Activated CD4-positive, alpha-beta memory T cell treated with anti-CD3 and anti-CD28 coated beads for 36 hours (primary cell): ENCODE measurements around the gene PRTG. TPM values are rescaled to one million over a fixed set of nuclear protein-coding genes. Genes with fewer than 3 reads are reported as not detected.

Experiments used
- CTCF ChIA-PET: fragments of 350-600 bp; sonication (Branson Sonifier 250); formaldehyde crosslinking; loops from one replicate; lab custom pipeline; 2021; ENCODE audit warnings: antibody characterized with exemption, inconsistent platforms; lab: Charles Lee
- POLR2A ChIA-PET: fragments of 350-600 bp; sonication (Branson Sonifier 250); formaldehyde crosslinking; loops from one replicate; lab custom pipeline; 2021; ENCODE audit warnings: antibody characterized with exemption; lab: Charles Lee
- DNase-seq: peaks from one replicate; pipeline ENCODE4 v3.0.0-alpha.2; 2020
- H3K27ac Mint-ChIP-seq: one replicate; pipeline ENCODE4 v1.8.0; 2021; ENCODE audit warnings: mixed read lengths
- H3K27me3 Mint-ChIP-seq: one replicate; pipeline ENCODE4 v1.8.0; 2021; ENCODE audit warnings: mixed read lengths
- H3K36me3 Mint-ChIP-seq: one replicate; pipeline ENCODE4 v1.8.0; 2021; ENCODE audit warnings: mixed read lengths
- H3K4me1 Mint-ChIP-seq: one replicate; pipeline ENCODE4 v1.8.0; 2021; ENCODE audit warnings: low read depth, mixed read lengths
- H3K4me3 Mint-ChIP-seq: one replicate; pipeline ENCODE4 v1.8.0; 2021; ENCODE audit warnings: mild to moderate bottlenecking, mixed read lengths
- H3K9me3 Mint-ChIP-seq: one replicate; pipeline ENCODE4 v1.8.0; 2021; ENCODE audit warnings: mixed read lengths
- intact Hi-C: fragments of 100-400 bp; cut with micrococcal nuclease; formaldehyde crosslinking; loops from one replicate; pipeline ENCODE4 v1.15.1; 2023
- total RNA-seq, 2 experiments: library from RNA; stranded (reverse); gene quantifications; one replicate each; pipeline ENCODE4 v1.2.3, GENCODE V29; 2021

PRTG gene
- total RNA-seq, 2 experiments from 2014 or later = not detected

DNA sequence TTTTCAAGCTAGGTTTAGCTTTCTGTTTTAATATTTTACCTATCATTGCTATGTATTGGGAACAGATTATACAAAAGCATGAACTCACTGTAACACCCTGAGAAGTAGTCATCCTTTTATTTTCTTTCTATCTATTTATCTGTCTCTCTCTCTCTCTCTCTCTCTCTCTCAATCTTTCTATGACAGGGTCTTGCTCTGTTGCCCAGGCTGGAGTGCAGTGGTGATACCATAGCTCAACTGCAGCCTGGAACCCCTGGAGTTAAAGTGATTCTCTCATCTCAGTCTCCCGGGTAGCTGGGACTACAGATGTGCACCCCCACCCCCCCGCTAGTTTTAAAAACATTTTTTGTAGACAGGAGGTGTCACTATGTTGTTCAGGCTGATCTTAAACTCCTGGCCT lies 28.9 kb downstream of the PRTG start:
- intact Hi-C loops = no loop called here
- no peaks in the 10 kb centered on the region for H3K36me3 Mint-ChIP-seq
- H3K27me3 Mint-ChIP-seq = no peaks in the 10 kb centered on the region
- ChIA-PET CTCF (interaction anchor here (1.5 to 1.7 kb wide), 2 partner anchors 13 to 132 kb away, joined by 3 to 5 read pairs; no protein-coding TSS in a partner anchor), POLR2A (no interaction called here)
- no peak overlapping the region for H3K4me3 Mint-ChIP-seq
- no peak overlapping the region for H3K27ac Mint-ChIP-seq
- DNase-seq = no peak
- H3K4me1 Mint-ChIP-seq = no peaks in the 10 kb centered on the region
- no peaks in the 10 kb centered on the region for H3K9me3 Mint-ChIP-seq

- CTCF ChIA-PET = interaction anchor here (0.7 to 1.5 kb wide), 2 partner anchors 15 to 62 kb away, joined by 3 read pairs; no protein-coding TSS in a partner anchor
- H3K4me3 Mint-ChIP-seq = no peak overlapping the region
Observed at GRCh38 chr15:55712363-55712762, 30.6 kb downstream of the PRTG start.

DNA sequence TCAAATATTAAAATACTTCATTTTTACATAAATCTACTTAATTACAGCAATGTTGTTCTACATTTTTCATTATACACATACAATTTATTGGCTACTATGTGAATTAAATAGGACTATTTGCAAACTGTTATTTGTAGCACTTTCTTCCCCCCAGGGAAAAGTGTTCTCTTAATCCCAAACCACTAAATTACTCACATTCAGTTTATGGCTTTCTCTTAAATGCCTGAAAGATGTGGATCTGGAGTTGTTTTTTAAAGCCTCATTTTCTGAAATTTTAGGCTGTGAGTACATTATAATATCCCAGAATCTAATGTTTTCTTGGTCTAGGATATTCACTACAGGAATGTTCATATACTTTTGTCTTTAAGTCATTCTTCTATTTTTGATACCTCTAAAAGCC lies 32.7 kb downstream of the PRTG start:
- no peaks in the 10 kb centered on the region for H3K4me1 Mint-ChIP-seq
- no peaks in the 10 kb centered on the region for H3K36me3 Mint-ChIP-seq
- intact Hi-C loops = no loop called here
- H3K9me3 Mint-ChIP-seq = no peaks in the 10 kb centered on the region
- CTCF ChIA-PET = no interaction called here
- POLR2A ChIA-PET = no interaction called here
- no peak overlapping the region for H3K27ac Mint-ChIP-seq
- no peak overlapping the region for H3K4me3 Mint-ChIP-seq
- peaks cover 4% of the 10 kb centered on the region for H3K27me3 Mint-ChIP-seq
- no peak for DNase-seq

More at GRCh38 chr15:55712363-55712762, 30.6 kb downstream of the PRTG start:
- Mint-ChIP-seq H3K4me1 (no peaks in the 10 kb centered on the region), H3K9me3 (no peaks in the 10 kb centered on the region), H3K27me3 (peaks cover 1% of the 10 kb centered on the region), H3K36me3 (no peaks in the 10 kb centered on the region), H3K27ac (no peak overlapping the region)
- POLR2A ChIA-PET = no interaction called here
- no peak for DNase-seq
- intact Hi-C loops = no loop called here

GRCh38 chr15:55709458-55709857 lies 33.5 kb downstream of the PRTG start:
- Mint-ChIP-seq H3K4me1 (no peaks in the 10 kb centered on the region), H3K9me3 (no peaks in the 10 kb centered on the region)

DNA sequence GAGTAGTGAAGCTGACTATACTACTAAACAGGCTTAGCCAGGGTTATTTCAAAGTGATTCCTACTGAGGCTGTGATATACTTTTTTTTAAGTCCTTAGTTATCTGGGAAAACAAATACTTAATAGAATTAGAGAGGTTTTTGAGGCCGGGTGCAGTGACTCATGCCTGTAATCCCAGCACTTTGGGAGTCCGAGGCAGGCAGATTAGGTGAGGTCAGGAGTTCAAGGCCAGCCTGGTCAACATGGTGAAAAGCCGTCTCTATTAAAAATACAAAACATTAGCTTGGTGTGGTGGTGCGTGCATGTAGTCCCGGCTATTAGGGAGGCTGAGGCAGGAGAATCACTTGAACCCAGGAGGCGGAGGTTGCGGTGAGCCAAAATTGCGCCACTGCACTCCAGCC lies 34.2 kb downstream of the PRTG start:
- DNase-seq = no peak
- intact Hi-C loops = no loop called here
- ChIA-PET CTCF (no interaction called here), POLR2A (no interaction called here)
- H3K27me3 Mint-ChIP-seq = peaks cover 4% of the 10 kb centered on the region
- H3K9me3 Mint-ChIP-seq = no peaks in the 10 kb centered on the region
- H3K27ac Mint-ChIP-seq = no peak overlapping the region
- no peaks in the 10 kb centered on the region for H3K36me3 Mint-ChIP-seq
- no peaks in the 10 kb centered on the region for H3K4me1 Mint-ChIP-seq
- no peak overlapping the region for H3K4me3 Mint-ChIP-seq

More at GRCh38 chr15:55709458-55709857, 33.5 kb downstream of the PRTG start:
- H3K27me3 Mint-ChIP-seq = peaks cover 4% of the 10 kb centered on the region
- intact Hi-C loops = no loop called here
- H3K27ac Mint-ChIP-seq = no peak overlapping the region
- no peaks in the 10 kb centered on the region for H3K36me3 Mint-ChIP-seq
- DNase-seq = no peak
- no peak overlapping the region for H3K4me3 Mint-ChIP-seq
- CTCF ChIA-PET = no interaction called here
- POLR2A ChIA-PET = no interaction called here

GRCh38 chr15:55707951-55708350 lies 35.0 kb downstream of the PRTG start:
- Mint-ChIP-seq H3K36me3 (no peaks in the 10 kb centered on the region), H3K27me3 (peaks cover 4% of the 10 kb centered on the region), H3K9me3 (no peaks in the 10 kb centered on the region), H3K4me1 (no peaks in the 10 kb centered on the region), H3K27ac (no peak overlapping the region), H3K4me3 (no peak overlapping the region)
- ChIA-PET CTCF (no interaction called here), POLR2A (no interaction called here)
- intact Hi-C loops = no loop called here
- no peak for DNase-seq

DNA sequence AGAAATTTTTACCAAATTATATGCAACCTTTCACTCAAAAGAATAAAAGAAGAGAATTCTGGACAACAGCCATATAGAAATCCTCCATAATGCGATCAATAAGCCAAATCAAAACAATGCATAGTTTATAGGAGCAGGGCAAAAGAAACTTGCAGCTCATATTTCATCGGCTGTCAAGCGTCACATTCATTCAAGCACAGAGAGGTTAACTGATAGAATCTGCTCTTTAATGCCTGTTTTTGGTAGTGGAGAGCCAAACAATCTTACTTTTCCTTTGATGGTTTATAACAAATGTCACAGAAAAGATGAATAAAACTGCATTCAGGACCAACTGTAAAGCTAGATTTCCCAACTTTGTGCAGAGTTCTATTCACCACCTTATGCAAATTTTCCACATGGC lies 35.4 kb downstream of the PRTG start:
- Mint-ChIP-seq H3K4me3 (no peak overlapping the region), H3K27ac (no peak overlapping the region), H3K27me3 (peaks cover 4% of the 10 kb centered on the region), H3K4me1 (no peaks in the 10 kb centered on the region), H3K36me3 (no peaks in the 10 kb centered on the region), H3K9me3 (no peaks in the 10 kb centered on the region)
- POLR2A ChIA-PET = no interaction called here
- no peak for DNase-seq
- intact Hi-C loops = no loop called here
- CTCF ChIA-PET = no interaction called here

- Mint-ChIP-seq H3K27me3 (peaks cover 6% of the 10 kb centered on the region), H3K27ac (no peak overlapping the region), H3K4me3 (no peak overlapping the region), H3K36me3 (no peaks in the 10 kb centered on the region), H3K9me3 (no peaks in the 10 kb centered on the region), H3K4me1 (no peaks in the 10 kb centered on the region)
- intact Hi-C loops = no loop called here
- CTCF ChIA-PET = no interaction called here
- DNase-seq = no peak
- POLR2A ChIA-PET = no interaction called here
Observed at GRCh38 chr15:55703873-55704301, 39.1 kb downstream of the PRTG start.

DNA sequence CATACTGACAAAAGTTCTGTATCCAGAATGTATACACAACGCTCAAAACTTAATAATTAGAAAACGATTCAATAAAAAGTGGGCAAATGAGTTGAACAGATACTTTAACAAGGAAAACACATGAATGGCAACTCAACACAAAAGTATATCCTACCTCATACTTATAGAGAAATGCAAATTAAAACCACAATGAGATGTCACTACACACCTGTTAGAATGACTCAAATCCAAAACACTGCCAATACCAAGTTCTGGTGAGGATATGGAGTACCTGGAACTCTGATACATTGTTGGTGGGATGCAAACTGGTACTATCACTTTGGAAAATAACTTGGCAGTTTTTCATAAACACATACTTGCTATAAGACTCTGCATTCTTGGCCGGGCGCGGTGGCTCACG lies 42.1 kb downstream of the PRTG start:
- no peaks in the 10 kb centered on the region for H3K4me1 Mint-ChIP-seq
- ChIA-PET CTCF (no interaction called here), POLR2A (no interaction called here)
- no peaks in the 10 kb centered on the region for H3K9me3 Mint-ChIP-seq
- intact Hi-C loops = no loop called here
- no peaks in the 10 kb centered on the region for H3K36me3 Mint-ChIP-seq
- no peak for DNase-seq
- H3K27me3 Mint-ChIP-seq = peaks cover 2% of the 10 kb centered on the region
- H3K4me3 Mint-ChIP-seq = no peak overlapping the region
- H3K27ac Mint-ChIP-seq = no peak overlapping the region

GRCh38 chr15:55698653-55699052 lies 44.3 kb downstream of the PRTG start:
- no peaks in the 10 kb centered on the region for H3K36me3 Mint-ChIP-seq
- peaks cover 2% of the 10 kb centered on the region for H3K27me3 Mint-ChIP-seq
- H3K27ac Mint-ChIP-seq = no peak overlapping the region
- no peak overlapping the region for H3K4me3 Mint-ChIP-seq
- CTCF ChIA-PET = no interaction called here
- POLR2A ChIA-PET = no interaction called here
- H3K9me3 Mint-ChIP-seq = no peaks in the 10 kb centered on the region
- intact Hi-C loops = loop anchor here (5.0 kb wide), 1 partner anchor 36 kb away; no protein-coding TSS in a partner anchor
- H3K4me1 Mint-ChIP-seq = peaks cover 4% of the 10 kb centered on the region
- DNase-seq = peak; percentile 16

- ChIA-PET POLR2A (no interaction called here), CTCF (no interaction called here)
- intact Hi-C loops = loop anchor here (5.0 kb wide), 1 partner anchor 34 kb away; no protein-coding TSS in a partner anchor
- Mint-ChIP-seq H3K36me3 (no peaks in the 10 kb centered on the region), H3K4me3 (no peak overlapping the region), H3K9me3 (no peaks in the 10 kb centered on the region), H3K27ac (no peak overlapping the region), H3K27me3 (peaks cover 2% of the 10 kb centered on the region), H3K4me1 (peaks cover 4% of the 10 kb centered on the region)
- DNase-seq = no peak
Observed at GRCh38 chr15:55696221-55696620, 46.7 kb downstream of the PRTG start.

- ChIA-PET CTCF (no interaction called here), POLR2A (no interaction called here)
- Mint-ChIP-seq H3K36me3 (no peaks in the 10 kb centered on the region), H3K4me3 (no peak overlapping the region), H3K9me3 (no peaks in the 10 kb centered on the region), H3K27me3 (peaks cover 2% of the 10 kb centered on the region), H3K4me1 (peaks cover 4% of the 10 kb centered on the region), H3K27ac (no peak overlapping the region)
- no peak for DNase-seq
- intact Hi-C loops = loop anchor here (5.0 kb wide), 1 partner anchor 33 kb away; no protein-coding TSS in a partner anchor
Observed at GRCh38 chr15:55695432-55695831, 47.5 kb downstream of the PRTG start.

GRCh38 chr15:55694652-55695150 lies 48.3 kb downstream of the PRTG start:
- no peak overlapping the region for H3K27ac Mint-ChIP-seq
- no peak for DNase-seq
- ChIA-PET CTCF (no interaction called here), POLR2A (no interaction called here)
- H3K4me3 Mint-ChIP-seq = no peak overlapping the region
- H3K27me3 Mint-ChIP-seq = peaks cover 2% of the 10 kb centered on the region
- no peaks in the 10 kb centered on the region for H3K9me3 Mint-ChIP-seq
- H3K4me1 Mint-ChIP-seq = peaks cover 4% of the 10 kb centered on the region
- intact Hi-C loops = loop anchor here (5.0 kb wide), 1 partner anchor 32 kb away; no protein-coding TSS in a partner anchor
- no peaks in the 10 kb centered on the region for H3K36me3 Mint-ChIP-seq
